Kidney (tissue), 14 donors: ENCODE results near the gene ZNF516. TPM values are rescaled to one million over a fixed set of nuclear protein-coding genes. Genes with fewer than 3 reads are reported as not detected.

Experiments used
- DNase-seq, 5 donors: peaks; one replicate each; pipeline ENCODE4 v3.0.0-alpha.2; 2013 to 2020
- FAIRE-seq: peaks from 2 replicates; lab custom pipeline; 2012; peaks lifted over from hg19 to GRCh38; lab: Jason Lieb, UNC
- H3K27ac ChIP-seq, 2 donors: one replicate each; pipeline ENCODE4 v1.7.0; 2013; ENCODE audit warnings: low read depth in 2 of 2, low read length in 2 of 2, inconsistent platforms in 1 of 2
- H3K27me3 ChIP-seq: one replicate; pipeline ENCODE4 v1.7.1; 2013; ENCODE audit warnings: low read length, inconsistent platforms; ENCODE audit not compliant: control insufficient read depth, insufficient read depth
- H3K36me3 ChIP-seq, 3 donors: one replicate each; pipeline versions ENCODE4 v1.7.0 to v1.7.1; 2013; ENCODE audit warnings: low read length in 3 of 3, control low read depth in 1 of 3, inconsistent platforms in 1 of 3; ENCODE audit not compliant: insufficient read depth in 3 of 3, control insufficient read depth in 2 of 3
- H3K4me1 ChIP-seq, 3 donors: one replicate each; pipeline versions ENCODE4 v1.7.0 to v1.7.1; 2013; ENCODE audit warnings: low read length in 3 of 3, inconsistent platforms in 1 of 3, low read depth in 1 of 3; ENCODE audit not compliant: control insufficient read depth in 2 of 3, insufficient read depth in 2 of 3
- H3K4me3 ChIP-seq, 3 donors: one replicate each; pipeline versions ENCODE4 v1.7.0 to v1.8.1; 2013; ENCODE audit warnings: low read length in 3 of 3, control low read depth in 1 of 3, inconsistent platforms in 1 of 3
- H3K9ac ChIP-seq, 3 donors: one replicate each; pipeline versions ENCODE4 v1.7.0 to v1.7.1; 2013; ENCODE audit warnings: low read length in 3 of 3, control low read depth in 1 of 3, inconsistent platforms in 1 of 3
- H3K9me3 ChIP-seq, 3 donors: one replicate each; pipeline versions ENCODE4 v1.7.0 to v1.7.1; 2013; ENCODE audit warnings: low read length in 3 of 3, control low read depth in 1 of 3, inconsistent platforms in 1 of 3; ENCODE audit not compliant: control insufficient read depth in 2 of 3, insufficient read depth in 1 of 3
- CTCF ChIP-seq: IDR thresholded peaks from 3 replicates; pipeline ENCODE4 v1.5.1; 2012; ENCODE audit warnings: mild to moderate bottlenecking, moderate library complexity, borderline replicate concordance; ENCODE audit not compliant: insufficient read depth; ENCODE audit errors: extremely low read depth
- intact Hi-C: fragments of 100-400 bp; cut with DNase I; formaldehyde crosslinking; loops from one replicate; pipeline ENCODE4 v1.11.1; 2022
- polyA plus RNA-seq: library from polyadenylated mRNA; stranded (reverse); fragments of 350-450 nt; fragmentation: Illumina TruSeq; extraction: RNeasy Lipid Tissue Mini Kit (QIAGEN cat#74804); gene quantifications from one replicate; pipeline ENCODE4 v1.2.3, GENCODE V29; 2014; ENCODE audit warnings: low read depth, low replicate concordance; ENCODE audit not compliant: insufficient read depth
- total RNA-seq: library from RNA; stranded (reverse); fragmentation: NEBNext Ultra II Directional; extraction: Animal tissue kit (Norgen Biotek cat#: 25700); gene quantifications from one replicate; pipeline ENCODE4 v1.2.1, GENCODE V29; 2021
- donor health status: control.
- donor health status: control.
- donor health status: control.
- donor health status: control.
- donor health status: control.
- donor health status: DM: yes; HTN: yes; CAD: no.
- donor health status: Normal renal cell carcinoma (clear cell type).

ZNF516 gene
- total and polyA plus RNA-seq, 2 donors from 2014 or later: 6.7 to 28.7 TPM

GRCh38 chr18:76443519-76444445, 51.3 kb downstream of the ZNF516 start:
- peak in 2 of 5 donors; percentile 32 to 49 for DNase-seq
- no peak overlapping the region for H3K9ac ChIP-seq
- H3K4me1 ChIP-seq: peaks cover 0 to 22% (median 16%) of the 10 kb centered on the region in 3 donors
- H3K27ac ChIP-seq: no peak overlapping the region
- H3K36me3 ChIP-seq: peaks cover 4 to 14% (median 7%) of the 10 kb centered on the region in 3 donors
- no peaks in the 10 kb centered on the region for H3K27me3 ChIP-seq
- H3K9me3 ChIP-seq: no peaks in the 10 kb centered on the region
- FAIRE-seq: no peak
- intact Hi-C loops: no loop called here
- TF ChIP-seq CTCF: no peak
- no peak overlapping the region for H3K4me3 ChIP-seq

DNA sequence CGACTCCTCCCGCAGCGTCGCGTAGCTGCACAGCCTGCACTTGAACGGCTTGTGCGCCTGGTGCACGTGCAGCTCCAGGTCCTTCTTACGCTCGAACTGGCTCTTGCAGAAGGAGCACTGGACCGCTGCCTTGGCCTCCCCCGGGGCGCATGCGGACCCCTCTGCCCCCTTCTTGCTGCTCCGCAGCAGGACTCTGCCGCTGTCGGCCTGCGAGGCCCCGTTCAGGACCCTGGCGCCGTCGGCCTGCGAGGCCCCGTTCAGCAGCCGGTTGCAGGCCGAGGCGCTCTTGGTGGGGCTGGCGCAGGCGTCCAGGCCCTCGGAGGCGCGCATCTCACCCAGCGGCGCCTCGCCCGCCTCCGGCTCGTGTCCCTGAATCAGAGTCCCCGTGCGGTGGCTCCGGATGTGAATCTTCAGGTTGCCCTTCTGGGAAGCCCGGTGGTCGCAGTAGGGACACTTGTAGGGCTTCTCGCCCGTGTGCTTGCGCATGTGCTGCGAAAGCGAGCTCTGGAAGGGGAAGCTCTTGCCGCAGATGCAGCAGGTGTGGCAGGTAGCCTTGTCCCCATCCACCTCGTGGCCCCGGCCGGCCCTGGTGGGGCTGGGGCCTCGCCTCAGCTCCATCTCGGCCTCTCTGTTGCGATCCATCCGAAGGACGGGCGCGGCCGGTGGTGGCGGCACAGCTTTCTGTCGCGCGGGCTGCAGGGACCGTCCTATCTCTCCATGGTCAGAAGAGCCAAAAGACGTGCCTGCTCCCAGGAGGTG, 52.5 kb downstream of the ZNF516 start:
- Histone ChIP-seq H3K4me1 (peaks cover 0 to 15% (median 13%) of the 10 kb centered on the region in 3 donors), H3K9me3 (no peaks in the 10 kb centered on the region), H3K36me3 (peaks cover 4 to 14% (median 7%) of the 10 kb centered on the region in 3 donors), H3K27me3 (no peaks in the 10 kb centered on the region), H3K9ac (no peak overlapping the region), H3K27ac (no peak overlapping the region), H3K4me3 (no peak overlapping the region)
- TF ChIP-seq CTCF: no peak
- DNase-seq: peak in 2 of 5 donors; percentile 28 to 57
- no peak for FAIRE-seq
- intact Hi-C loops: no loop called here

GRCh38 chr18:76441668-76442412, 53.2 kb downstream of the ZNF516 start:
- H3K4me1 ChIP-seq: peaks cover 0 to 15% (median 13%) of the 10 kb centered on the region in 3 donors
- DNase-seq: peak in 1 of 5 donors; percentile 66

More at GRCh38 chr18:76441668-76442412, 53.2 kb downstream of the ZNF516 start:
- no peak overlapping the region for H3K27ac ChIP-seq
- no peak for TF ChIP-seq CTCF
- intact Hi-C loops: no loop called here
- no peak overlapping the region for H3K4me3 ChIP-seq
- H3K9me3 ChIP-seq: no peaks in the 10 kb centered on the region
- H3K27me3 ChIP-seq: no peaks in the 10 kb centered on the region
- FAIRE-seq: no peak
- peaks cover 4 to 14% (median 7%) of the 10 kb centered on the region in 3 donors for H3K36me3 ChIP-seq
- no peak overlapping the region for H3K9ac ChIP-seq
